ENCODE data around the gene ARL8B. TPM values are rescaled to one million over a fixed set of nuclear protein-coding genes. Genes with fewer than 3 reads are reported as not detected.
A peak's percentile ranks its signal among the peaks of the same experiment; 100 is the strongest.

ARL8B gene
- total and polyA plus RNA-seq, 9 of the 15 experiments (the other 6 are each of a cell fraction or from before 2014, with no cell fraction given), result 28.5 to 99.4 (median 77.2) TPM

DNA sequence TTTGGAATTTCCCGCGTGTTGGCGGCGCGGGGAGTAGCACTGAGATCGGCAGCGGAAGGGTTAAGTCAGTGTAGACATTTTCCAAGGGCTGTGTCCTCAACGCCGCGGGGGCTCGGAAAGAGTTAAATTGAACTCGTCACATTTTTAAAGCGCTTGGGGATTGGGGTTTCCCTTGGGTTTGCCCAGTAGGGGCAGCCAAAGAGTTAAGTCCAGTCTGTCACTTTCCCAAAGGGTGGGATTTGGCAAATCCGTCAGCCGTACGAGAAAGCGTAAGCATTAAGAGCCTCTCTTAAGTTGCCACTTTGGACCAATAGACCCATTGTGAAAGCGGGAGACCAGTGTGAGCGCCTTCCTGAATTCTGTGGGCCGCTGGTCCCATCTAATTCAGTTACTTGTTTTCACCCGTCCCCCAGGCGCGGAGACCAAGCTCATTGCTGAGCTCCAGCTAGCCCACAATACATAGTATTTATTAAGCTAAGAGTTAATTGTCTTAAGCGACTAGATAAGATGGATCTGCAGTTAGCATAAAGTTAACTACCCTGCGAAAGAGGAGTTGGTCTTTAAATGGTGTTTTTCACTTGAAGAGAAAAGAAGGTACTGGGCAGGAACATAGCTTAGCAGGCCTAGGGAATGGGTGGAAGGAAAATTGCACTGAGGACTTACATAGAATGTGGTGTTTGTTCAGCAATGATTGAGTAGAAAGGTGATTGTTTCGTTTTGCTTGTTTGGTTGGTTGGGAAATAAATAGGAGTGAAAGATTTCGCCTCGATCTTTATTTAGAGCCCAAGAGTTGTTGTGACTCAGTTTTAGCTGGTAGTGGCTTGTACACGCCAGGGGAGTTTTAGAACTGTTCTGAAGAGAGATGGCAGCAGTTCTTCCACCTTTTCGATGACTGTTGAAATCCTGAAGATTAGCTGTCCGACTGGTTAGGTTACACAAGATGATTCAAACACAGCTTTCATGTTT lies 932 bp downstream of the ARL8B start (continued):
- no peak for TF ChIP-seq REST (IDR thresholded peaks at IDR 0.05; ENCODE audit: borderline replicate concordance)
- no peak for TF ChIP-seq REST (CRISPR knock-in tag; IDR thresholded peaks at IDR 0.05; ENCODE audit: low read depth)
- TF ChIP-seq TBP (optimal IDR thresholded peaks at IDR 0.05; ENCODE audit: low read depth, low read length), result peak; percentile 3
- no peak for TF ChIP-seq ZNF408 (CRISPR knock-in tag; IDR thresholded peaks at IDR 0.05; ENCODE audit: low read depth)
- no peak for TF ChIP-seq SP2 (IDR thresholded peaks at IDR 0.05; ENCODE audit: extremely low read depth, low read depth, low read length, poor library complexity, severe bottlenecking)
- TF ChIP-seq RAD51 (IDR thresholded peaks at IDR 0.05; ENCODE audit: borderline replicate concordance, low read depth), result no peak
- TF ChIP-seq, protein P1, sequence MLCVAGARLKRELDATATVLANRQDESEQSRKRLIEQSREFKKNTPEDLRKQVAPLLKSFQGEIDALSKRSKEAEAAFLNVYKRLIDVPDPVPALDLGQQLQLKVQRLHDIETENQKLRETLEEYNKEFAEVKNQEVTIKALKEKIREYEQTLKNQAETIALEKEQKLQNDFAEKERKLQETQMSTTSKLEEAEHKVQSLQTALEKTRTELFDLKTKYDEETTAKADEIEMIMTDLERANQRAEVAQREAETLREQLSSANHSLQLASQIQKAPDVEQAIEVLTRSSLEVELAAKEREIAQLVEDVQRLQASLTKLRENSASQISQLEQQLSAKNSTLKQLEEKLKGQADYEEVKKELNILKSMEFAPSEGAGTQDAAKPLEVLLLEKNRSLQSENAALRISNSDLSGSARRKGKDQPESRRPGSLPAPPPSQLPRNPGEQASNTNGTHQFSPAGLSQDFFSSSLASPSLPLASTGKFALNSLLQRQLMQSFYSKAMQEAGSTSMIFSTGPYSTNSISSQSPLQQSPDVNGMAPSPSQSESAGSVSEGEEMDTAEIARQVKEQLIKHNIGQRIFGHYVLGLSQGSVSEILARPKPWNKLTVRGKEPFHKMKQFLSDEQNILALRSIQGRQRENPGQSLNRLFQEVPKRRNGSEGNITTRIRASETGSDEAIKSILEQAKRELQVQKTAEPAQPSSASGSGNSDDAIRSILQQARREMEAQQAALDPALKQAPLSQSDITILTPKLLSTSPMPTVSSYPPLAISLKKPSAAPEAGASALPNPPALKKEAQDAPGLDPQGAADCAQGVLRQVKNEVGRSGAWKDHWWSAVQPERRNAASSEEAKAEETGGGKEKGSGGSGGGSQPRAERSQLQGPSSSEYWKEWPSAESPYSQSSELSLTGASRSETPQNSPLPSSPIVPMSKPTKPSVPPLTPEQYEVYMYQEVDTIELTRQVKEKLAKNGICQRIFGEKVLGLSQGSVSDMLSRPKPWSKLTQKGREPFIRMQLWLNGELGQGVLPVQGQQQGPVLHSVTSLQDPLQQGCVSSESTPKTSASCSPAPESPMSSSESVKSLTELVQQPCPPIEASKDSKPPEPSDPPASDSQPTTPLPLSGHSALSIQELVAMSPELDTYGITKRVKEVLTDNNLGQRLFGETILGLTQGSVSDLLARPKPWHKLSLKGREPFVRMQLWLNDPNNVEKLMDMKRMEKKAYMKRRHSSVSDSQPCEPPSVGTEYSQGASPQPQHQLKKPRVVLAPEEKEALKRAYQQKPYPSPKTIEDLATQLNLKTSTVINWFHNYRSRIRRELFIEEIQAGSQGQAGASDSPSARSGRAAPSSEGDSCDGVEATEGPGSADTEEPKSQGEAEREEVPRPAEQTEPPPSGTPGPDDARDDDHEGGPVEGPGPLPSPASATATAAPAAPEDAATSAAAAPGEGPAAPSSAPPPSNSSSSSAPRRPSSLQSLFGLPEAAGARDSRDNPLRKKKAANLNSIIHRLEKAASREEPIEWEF (CRISPR knock-in tag; IDR thresholded peaks at IDR 0.05), result no peak
- peak; percentile 33; the same call in 1 of the 2 replicates for TF ChIP-seq BACH1 (tag; IDR thresholded peaks at IDR 0.05)
- TF ChIP-seq, protein P2, sequence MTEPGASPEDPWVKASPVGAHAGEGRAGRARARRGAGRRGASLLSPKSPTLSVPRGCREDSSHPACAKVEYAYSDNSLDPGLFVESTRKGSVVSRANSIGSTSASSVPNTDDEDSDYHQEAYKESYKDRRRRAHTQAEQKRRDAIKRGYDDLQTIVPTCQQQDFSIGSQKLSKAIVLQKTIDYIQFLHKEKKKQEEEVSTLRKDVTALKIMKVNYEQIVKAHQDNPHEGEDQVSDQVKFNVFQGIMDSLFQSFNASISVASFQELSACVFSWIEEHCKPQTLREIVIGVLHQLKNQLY (CRISPR knock-in tag; conservative IDR thresholded peaks at IDR 0.05), result 0 out of 4 replicates have a peak, but pooled peaks of 1 of the 2 experiments have one; percentile 33
- peak; percentile 88; the same call in 1 of the 2 replicates for TF ChIP-seq LARP7 (IDR thresholded peaks at IDR 0.05)
- TF ChIP-seq ZNF764 (CRISPR knock-in tag; IDR thresholded peaks at IDR 0.05; ENCODE audit: low read depth), result no peak
- no peak for TF ChIP-seq ZNF347 (CRISPR knock-in tag; IDR thresholded peaks at IDR 0.05; ENCODE audit: low read depth)
- peak; percentile 27; the same call in 1 of the 2 replicates for TF ChIP-seq GATAD2A (IDR thresholded peaks at IDR 0.05)

Measured in K562 (cell line).